Neural progenitor cell (in vitro differentiated cells): Measurements from ENCODE around the gene BORCS8. TPM values are rescaled to one million over a fixed set of nuclear protein-coding genes. Genes with fewer than 3 reads are reported as not detected.
A peak's percentile ranks its signal among the peaks of the same experiment; 100 is the strongest.

Experiments used
- DNase-seq: peaks from one replicate; pipeline ENCODE4 v3.0.0-alpha.2; 2016; ENCODE audit warnings: low spot score
- H2AFZ ChIP-seq: fragments of 200-600 bp; sonication (generic); replicated peaks from 2 replicates; pipeline ENCODE4 v1.6.1; 2016; ENCODE audit warnings: antibody characterized with exemption
- H3F3A ChIP-seq: fragments of 200-600 bp; sonication (generic); 2 replicates; pipeline ENCODE4 v1.6.1; 2016; ENCODE audit warnings: antibody characterized with exemption, low read depth
- H3K27ac ChIP-seq: fragments of 200-600 bp; sonication (generic); 2 replicates; pipeline ENCODE4 v1.5.1; 2016; ENCODE audit warnings: mild to moderate bottlenecking
- H3K27me3 ChIP-seq: fragments of 200-600 bp; sonication (generic); 2 replicates; pipeline ENCODE4 v1.6.1; 2016; ENCODE audit warnings: mild to moderate bottlenecking, moderate library complexity
- H3K36me3 ChIP-seq: fragments of 200-600 bp; sonication (generic); 2 replicates; pipeline ENCODE4 v1.5.1; 2016
- H3K4me1 ChIP-seq: fragments of 200-600 bp; sonication (generic); 2 replicates; pipeline ENCODE4 v1.6.1; 2016; ENCODE audit warnings: mixed run types
- H3K4me2 ChIP-seq: fragments of 200-600 bp; sonication (generic); 2 replicates; pipeline ENCODE4 v1.6.1; 2016
- H3K4me3 ChIP-seq: fragments of 200-600 bp; sonication (generic); 2 replicates; pipeline ENCODE4 v1.5.1; 2016
- H3K79me2 ChIP-seq: fragments of 200-600 bp; sonication (generic); 2 replicates; pipeline ENCODE4 v1.6.1; 2016; ENCODE audit warnings: low read depth
- H3K9ac ChIP-seq: fragments of 200-600 bp; sonication (generic); 2 replicates; pipeline ENCODE4 v1.6.1; 2016
- H3K9me3 ChIP-seq: fragments of 200-600 bp; sonication (generic); 2 replicates; pipeline ENCODE4 v1.5.1; 2016; ENCODE audit warnings: low read depth
- H4K20me1 ChIP-seq: fragments of 200-600 bp; sonication (generic); 2 replicates; pipeline ENCODE4 v1.6.1; 2016; ENCODE audit warnings: low read depth
- H3K27ac Mint-ChIP-seq: 3 replicates; pipeline ENCODE4 v1.8.0; 2021; ENCODE audit warnings: mixed read lengths
- H3K27me3 Mint-ChIP-seq: 2 replicates; pipeline ENCODE4 v1.8.0; 2022; ENCODE audit warnings: low read depth, mild to moderate bottlenecking, inconsistent platforms, moderate library complexity, mixed read lengths; ENCODE audit not compliant: insufficient read depth
- H3K36me3 Mint-ChIP-seq: 3 replicates; pipeline ENCODE4 v1.8.0; 2021; ENCODE audit warnings: mixed read lengths
- H3K4me1 Mint-ChIP-seq: 3 replicates; pipeline ENCODE4 v1.8.0; 2021; ENCODE audit warnings: mixed read lengths
- H3K4me3 Mint-ChIP-seq: 3 replicates; pipeline ENCODE4 v1.8.0; 2021; ENCODE audit warnings: mild to moderate bottlenecking, moderate library complexity, mixed read lengths
- H3K9me3 Mint-ChIP-seq: 3 replicates; pipeline ENCODE4 v1.8.0; 2020; ENCODE audit warnings: mixed read lengths
- CTCF ChIP-seq: fragments of 200-600 bp; sonication (generic); IDR thresholded peaks from 2 replicates; pipeline ENCODE4 v1.5.1; 2017; ENCODE audit warnings: antibody characterized with exemption, mild to moderate bottlenecking
- EZH2 ChIP-seq: fragments of 200-600 bp; sonication (generic); IDR thresholded peaks from 2 replicates; pipeline ENCODE4 v1.6.1; 2017; ENCODE audit warnings: antibody characterized with exemption, mild to moderate bottlenecking, moderate library complexity
- EZH2phosphoT487 ChIP-seq: fragments of 200-600 bp; sonication (generic); IDR thresholded peaks from 2 replicates; pipeline ENCODE4 v1.6.1; 2017; ENCODE audit warnings: antibody characterized with exemption
- total RNA-seq: library from RNA; depleted of rRNA; stranded (reverse); fragments of >200 nt; gene quantifications from 2 replicates; pipeline ENCODE4 v1.2.3, GENCODE V29; 2015; ENCODE audit warnings: low replicate concordance

BORCS8 gene
- total RNA-seq, 1 donor from 2014 or later: 6.3 TPM

GRCh38 chr19:19145281-19145680 lies 46.7 kb downstream of the BORCS8 start:
- no peak for DNase-seq
- H3K27ac Mint-ChIP-seq: no peak overlapping the region
- H3K79me2 ChIP-seq: no peaks in the 10 kb centered on the region
- H3K9ac ChIP-seq: no peak overlapping the region
- H3K4me3 ChIP-seq: no peak overlapping the region
- H3K36me3 Mint-ChIP-seq: no peaks in the 10 kb centered on the region
- H3K9me3 Mint-ChIP-seq: no peaks in the 10 kb centered on the region
- H3K4me3 Mint-ChIP-seq: no peak overlapping the region
- H3K27ac ChIP-seq: no peak overlapping the region
- no peak overlapping the region for H3K4me2 ChIP-seq
- H3K9me3 ChIP-seq: no peaks in the 10 kb centered on the region
- H4K20me1 ChIP-seq: no peaks in the 10 kb centered on the region
- H2AFZ ChIP-seq: no peak overlapping the region
- no peaks in the 10 kb centered on the region for H3F3A ChIP-seq
- peaks cover 2% of the 10 kb centered on the region for H3K27me3 Mint-ChIP-seq
- peaks cover 15% of the 10 kb centered on the region for H3K27me3 ChIP-seq
- no peaks in the 10 kb centered on the region for H3K36me3 ChIP-seq
- H3K4me1 ChIP-seq: no peaks in the 10 kb centered on the region
- H3K4me1 Mint-ChIP-seq: no peaks in the 10 kb centered on the region
- TF ChIP-seq EZH2: no peak
- no peak for TF ChIP-seq EZH2phosphoT487
- TF ChIP-seq CTCF: no peak

GRCh38 chr19:19142347-19142746 lies 49.6 kb downstream of the BORCS8 start:
- DNase-seq: no peak
- peaks cover 6% of the 10 kb centered on the region for H3F3A ChIP-seq
- TF ChIP-seq EZH2: no peak
- no peak for TF ChIP-seq CTCF
- no peak for TF ChIP-seq EZH2phosphoT487
- Mint-ChIP-seq H3K36me3 (no peaks in the 10 kb centered on the region), H3K4me1 (peaks cover 7% of the 10 kb centered on the region), H3K27me3 (no peaks in the 10 kb centered on the region), H3K27ac (no peak overlapping the region), H3K9me3 (no peaks in the 10 kb centered on the region), H3K4me3 (no peak overlapping the region)
- no peak overlapping the region for H3K9ac ChIP-seq
- H3K4me1 ChIP-seq: peaks cover 3% of the 10 kb centered on the region
- H3K27ac ChIP-seq: no peak overlapping the region
- H3K4me2 ChIP-seq: no peak overlapping the region
- no peak overlapping the region for H3K4me3 ChIP-seq
- H3K79me2 ChIP-seq: peaks cover 6% of the 10 kb centered on the region
- H3K9me3 ChIP-seq: no peaks in the 10 kb centered on the region
- no peak overlapping the region for H2AFZ ChIP-seq
- peaks cover 4% of the 10 kb centered on the region for H4K20me1 ChIP-seq
- no peaks in the 10 kb centered on the region for H3K36me3 ChIP-seq
- peaks cover 23% of the 10 kb centered on the region for H3K27me3 ChIP-seq

GRCh38 chr19:19140476-19140875 lies 51.5 kb downstream of the BORCS8 start:
- no peak overlapping the region for H3K9ac ChIP-seq
- Mint-ChIP-seq H3K9me3 (no peaks in the 10 kb centered on the region), H3K36me3 (no peaks in the 10 kb centered on the region), H3K4me1 (peaks cover 13% of the 10 kb centered on the region), H3K27me3 (no peaks in the 10 kb centered on the region), H3K4me3 (no peak overlapping the region), H3K27ac (no peak overlapping the region)
- peaks cover 4% of the 10 kb centered on the region for H4K20me1 ChIP-seq
- H3K27me3 ChIP-seq: peaks cover 26% of the 10 kb centered on the region
- H3K36me3 ChIP-seq: no peaks in the 10 kb centered on the region
- H3K4me1 ChIP-seq: peaks cover 6% of the 10 kb centered on the region
- no peak overlapping the region for H3K4me2 ChIP-seq
- H3F3A ChIP-seq: peaks cover 6% of the 10 kb centered on the region
- no peak for DNase-seq
- peaks cover 6% of the 10 kb centered on the region for H3K79me2 ChIP-seq
- no peak overlapping the region for H2AFZ ChIP-seq
- H3K9me3 ChIP-seq: no peaks in the 10 kb centered on the region
- TF ChIP-seq EZH2phosphoT487 (no peak), EZH2 (no peak), CTCF (no peak)
- no peak overlapping the region for H3K27ac ChIP-seq
- H3K4me3 ChIP-seq: no peak overlapping the region

- Histone ChIP-seq H3K27ac (no peak overlapping the region), H3K9ac (no peak overlapping the region), H3K36me3 (no peaks in the 10 kb centered on the region), H3K4me3 (no peak overlapping the region), H3K79me2 (peaks cover 6% of the 10 kb centered on the region), H3F3A (peaks cover 6% of the 10 kb centered on the region), H3K4me1 (peaks cover 6% of the 10 kb centered on the region), H4K20me1 (peaks cover 4% of the 10 kb centered on the region), H2AFZ (no peak overlapping the region), H3K9me3 (no peaks in the 10 kb centered on the region), H3K4me2 (no peak overlapping the region), H3K27me3 (peaks cover 26% of the 10 kb centered on the region)
- H3K4me1 Mint-ChIP-seq: peaks cover 15% of the 10 kb centered on the region
- H3K27me3 Mint-ChIP-seq: peaks cover 3% of the 10 kb centered on the region
- no peak overlapping the region for H3K27ac Mint-ChIP-seq
- H3K9me3 Mint-ChIP-seq: no peaks in the 10 kb centered on the region
- H3K36me3 Mint-ChIP-seq: peaks cover 3% of the 10 kb centered on the region
- no peak for DNase-seq
- no peak for TF ChIP-seq CTCF
- no peak for TF ChIP-seq EZH2phosphoT487
- no peak for TF ChIP-seq EZH2
- H3K4me3 Mint-ChIP-seq: peak overlapping the region; percentile 99
These were observed 52.1 kb downstream of the BORCS8 start for GRCh38 chr19:19139876-19140229.
